Dedifferentiated amniotic fluid mesenchymal stem cell (primary cell): ENCODE measurements around the gene CUEDC1.
A peak's percentile ranks its signal among the peaks of the same experiment; 100 is the strongest.
"Not testable (repeated sequence)": the region's sequence is repeated elsewhere in the genome, so short reads cannot be mapped to it uniquely, and the experiment has no call there.

Experiments
- DNase-seq: peaks from one replicate; pipeline ENCODE4 v3.0.0-alpha.2; 2016; ENCODE audit errors: extremely low spot score

CUEDC1 gene

GRCh38 chr17:57938061-57938502 is 17.1 kb downstream of the CUEDC1 start:
- no peak for DNase-seq

GRCh38 chr17:57937492-57937891 is 17.7 kb downstream of the CUEDC1 start:
- no peak for DNase-seq

DNA sequence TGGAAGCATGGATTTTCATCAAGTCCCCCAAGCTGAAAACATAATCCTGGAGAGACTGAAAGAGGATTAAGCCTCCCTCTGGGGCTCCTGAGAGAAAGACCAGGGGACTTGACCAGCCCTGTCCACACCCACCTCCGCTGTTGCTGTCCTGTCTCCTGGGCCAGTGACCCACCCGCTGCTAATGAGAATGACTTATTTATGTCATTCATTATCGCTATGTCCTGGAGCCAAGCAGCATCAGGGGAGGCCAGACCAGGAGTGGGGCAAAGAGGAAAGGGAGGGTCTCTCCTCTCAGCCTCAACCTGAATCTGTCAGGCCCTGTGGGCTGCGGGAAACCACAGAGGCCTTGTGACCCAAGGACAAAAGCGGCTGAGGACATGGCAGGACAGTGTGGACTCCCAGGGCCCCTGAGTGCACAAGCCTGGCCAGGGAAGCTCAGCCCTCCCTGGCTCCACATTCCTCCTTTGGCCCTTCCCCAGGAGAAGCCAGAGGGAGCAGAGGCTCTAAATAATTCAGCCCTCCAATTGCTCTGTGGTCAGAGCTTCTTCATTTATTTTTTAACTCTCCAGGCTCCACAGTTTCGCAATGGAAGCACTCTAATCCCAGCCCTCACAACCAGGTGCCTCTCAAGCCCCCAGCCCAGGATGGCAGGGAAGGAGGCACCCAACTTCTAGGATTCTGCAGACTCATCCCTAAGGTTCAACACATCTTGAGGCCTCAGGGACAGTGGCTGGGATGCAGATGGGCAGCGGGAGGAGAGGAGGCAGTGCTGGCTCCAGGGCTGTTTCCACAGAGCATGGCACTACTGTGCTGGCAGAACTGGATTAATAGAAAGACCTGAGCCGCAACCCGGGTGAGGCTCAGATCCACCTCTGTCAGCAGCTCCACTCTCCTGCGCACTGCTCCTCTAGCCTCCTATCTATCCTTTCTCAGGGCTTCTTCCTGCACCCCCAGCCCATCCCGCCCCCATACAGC is 19.1 kb downstream of the CUEDC1 start:
- peak; percentile 20 for DNase-seq

DNA sequence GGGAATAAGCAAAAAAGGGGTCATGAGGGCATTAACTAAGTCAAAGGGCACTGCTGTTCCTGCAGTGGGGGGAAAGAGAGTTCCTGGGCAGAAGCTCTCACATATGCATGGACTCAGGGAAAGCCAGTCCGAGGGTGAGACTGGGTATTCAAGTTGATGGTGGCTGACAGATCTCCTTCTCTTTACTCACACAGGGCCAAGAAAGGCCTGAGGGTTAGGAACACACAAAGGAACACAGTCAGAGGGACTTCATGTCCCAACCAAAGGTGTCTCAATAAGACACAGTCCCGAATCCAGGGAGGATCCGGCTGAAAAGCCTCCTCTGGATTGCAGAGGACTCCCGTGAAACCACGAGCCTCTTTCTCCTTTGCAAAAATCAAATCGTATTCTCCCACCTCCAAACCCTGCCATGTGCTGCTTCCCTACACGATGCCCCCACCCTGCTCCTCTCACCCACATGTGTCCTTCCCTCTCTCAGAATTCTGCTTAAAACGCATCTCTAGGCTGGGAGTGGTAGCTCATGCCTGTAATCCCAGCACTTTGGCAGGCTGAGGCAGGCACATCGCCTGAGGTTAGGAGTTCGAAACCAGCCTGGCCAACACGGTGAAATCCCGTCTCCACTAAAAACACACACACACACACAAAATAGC is 23.6 kb downstream of the CUEDC1 start:
- DNase-seq = no peak

DNA sequence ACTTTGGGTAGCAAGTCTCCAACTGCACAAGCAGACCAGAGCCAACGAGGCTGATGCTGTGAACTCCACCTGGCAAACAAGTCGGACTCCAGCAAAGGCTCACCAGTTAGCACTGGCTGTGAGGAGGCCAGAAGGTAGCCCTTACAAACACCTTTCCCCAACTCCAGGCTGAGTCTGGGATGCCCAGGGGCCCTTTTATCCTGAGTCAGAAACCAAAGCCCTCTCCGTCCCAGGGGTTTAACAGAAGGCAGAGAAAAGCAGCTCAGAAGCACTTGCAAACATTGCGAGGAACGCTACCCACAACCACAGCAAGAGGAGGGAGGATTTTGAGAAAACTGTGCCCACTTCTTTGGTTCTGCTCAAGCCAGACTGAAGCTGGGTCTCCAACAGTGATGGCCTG is 25.0 kb downstream of the CUEDC1 start:
- no peak for DNase-seq

GRCh38 chr17:57929386-57929785 is 25.8 kb downstream of the CUEDC1 start:
- no peak for DNase-seq

- DNase-seq = no peak
Observed at GRCh38 chr17:57928928-57929327, 26.3 kb downstream of the CUEDC1 start.

DNA sequence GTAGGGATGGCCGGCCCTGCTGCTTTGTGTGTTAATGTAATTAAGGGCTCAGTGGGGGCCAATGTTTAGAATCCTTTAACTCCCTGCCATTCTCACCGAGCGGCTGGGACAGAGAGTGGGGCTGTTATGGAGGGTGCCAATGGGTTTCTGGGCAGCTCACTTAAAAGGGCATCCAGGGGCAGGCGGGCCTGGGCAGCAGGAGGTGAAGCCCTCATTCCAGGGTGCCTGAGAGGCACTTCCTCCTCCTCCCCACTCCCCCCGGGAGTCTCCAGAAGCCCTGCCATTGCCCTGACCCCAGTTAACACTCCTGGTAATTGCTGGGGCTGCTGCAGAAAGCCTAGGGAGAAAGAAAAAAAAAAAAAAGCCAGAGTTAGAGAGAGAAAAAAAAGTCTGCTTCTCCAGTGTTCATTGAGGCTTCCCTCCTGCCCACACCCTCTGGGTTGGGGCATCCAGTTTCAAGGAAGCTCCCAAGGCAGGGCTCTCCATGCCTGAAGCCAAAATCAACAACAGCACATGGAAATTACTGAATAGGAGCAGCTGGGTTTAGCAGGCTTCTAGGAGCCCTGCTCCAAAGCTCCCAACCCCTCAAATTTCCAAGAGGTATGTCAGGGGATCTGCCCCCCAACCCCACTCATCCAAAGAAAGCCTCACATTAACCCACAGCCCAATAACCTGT is 28.0 kb downstream of the CUEDC1 start:
- peak; percentile 87 for DNase-seq

GRCh38 chr17:57926723-57927047 is 28.5 kb downstream of the CUEDC1 start:
- DNase-seq = no peak

- no peak for DNase-seq
Observed at GRCh38 chr17:57925361-57925990, 29.7 kb downstream of the CUEDC1 start.

GRCh38 chr17:57924677-57925076 is 30.5 kb downstream of the CUEDC1 start:
- DNase-seq = no peak

DNA sequence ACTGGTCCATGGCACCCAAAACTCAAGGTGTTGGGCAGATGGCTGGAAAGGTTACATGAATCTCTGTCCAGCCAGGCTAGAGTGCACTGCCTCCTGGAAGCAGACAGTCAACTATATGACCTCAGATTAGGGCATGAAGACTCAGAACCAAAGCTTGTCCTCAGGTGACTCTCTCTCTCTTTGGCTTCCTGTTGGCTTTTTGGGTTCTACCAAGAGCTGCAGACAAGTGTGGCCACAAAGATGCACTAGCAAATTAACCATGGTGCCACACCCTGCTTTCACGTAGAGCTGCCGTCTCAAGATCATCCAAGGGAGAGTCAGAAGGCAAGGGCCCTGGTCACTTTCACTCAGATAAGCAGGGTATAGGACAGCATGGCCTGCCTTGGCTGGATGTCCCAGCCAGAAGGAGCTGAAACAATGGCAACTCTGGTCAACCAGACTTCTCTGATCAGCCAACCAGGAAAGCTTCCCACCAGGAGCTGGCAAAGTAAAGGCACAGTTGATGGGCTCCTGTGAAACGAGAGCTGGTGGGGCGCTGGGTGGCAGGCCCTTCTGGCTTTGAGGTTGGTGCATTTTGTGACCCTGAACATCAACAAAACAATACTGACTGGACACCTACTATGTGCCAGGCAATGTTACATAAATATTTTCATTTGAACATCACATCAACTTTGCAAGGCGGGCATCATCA is 31.9 kb downstream of the CUEDC1 start:
- no peak for DNase-seq

- DNase-seq = not testable (repeated sequence)
Observed at GRCh38 chr17:57922745-57923144, 32.5 kb downstream of the CUEDC1 start.

DNA sequence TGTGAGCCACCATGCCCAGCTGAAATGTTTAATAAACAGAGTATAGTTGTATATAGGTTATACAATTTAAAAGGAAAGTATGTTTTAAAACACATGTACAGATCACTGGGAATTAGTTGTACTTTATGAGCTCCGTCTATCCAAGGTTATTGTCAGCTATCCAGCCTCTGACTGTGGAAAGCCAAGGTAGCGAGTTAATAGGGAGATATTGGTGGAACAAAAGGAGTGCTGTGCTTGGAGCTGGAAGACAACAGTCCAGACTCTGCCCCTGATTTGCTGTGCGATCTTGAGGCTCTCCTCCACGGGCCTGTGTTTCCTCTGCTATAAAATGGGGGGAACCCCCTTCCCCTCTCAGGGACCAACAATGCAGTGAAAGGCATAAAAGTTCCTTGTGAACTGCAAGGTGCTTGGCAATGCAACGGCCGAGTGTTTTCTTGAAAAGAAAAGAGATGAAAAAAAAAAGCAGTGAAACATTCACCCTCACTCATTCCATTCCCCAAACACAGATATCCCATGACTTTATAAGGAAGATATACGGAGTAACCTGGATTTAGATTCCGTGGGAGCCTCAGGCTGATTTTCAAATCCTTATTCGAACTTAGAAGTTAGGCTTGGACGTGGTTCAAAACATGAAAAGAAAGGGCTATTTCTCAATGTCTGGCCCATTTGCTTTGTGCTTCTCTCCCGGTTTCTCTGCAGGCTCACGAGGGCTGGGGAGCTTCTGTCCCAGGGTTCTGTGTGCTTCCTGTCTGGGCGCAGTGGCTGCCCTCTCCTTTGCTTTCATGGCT is 34.1 kb downstream of the CUEDC1 start:
- peak; percentile 27 for DNase-seq

- DNase-seq = no peak
Observed at GRCh38 chr17:57919918-57920317, 35.3 kb downstream of the CUEDC1 start.

GRCh38 chr17:57918017-57918895 is 37.0 kb downstream of the CUEDC1 start:
- DNase-seq = no peak

- no peak for DNase-seq
Observed at GRCh38 chr17:57916925-57917858, 38.0 kb downstream of the CUEDC1 start.

GRCh38 chr17:57915985-57916757 is 39.0 kb downstream of the CUEDC1 start:
- no peak for DNase-seq
